Stomach (tissue), 9 donors: ENCODE measurements around the gene CFAP46. TPM values are rescaled to one million over a fixed set of nuclear protein-coding genes. Genes with fewer than 3 reads are reported as not detected.
A peak's percentile ranks its signal among the peaks of the same experiment; 100 is the strongest.

Experiments used
- DNase-seq, 2 donors: peaks; one replicate each; pipeline versions ENCODE4 v3.0.0 to v3.0.0-alpha.2; 2013 to 2019
- H3K27ac ChIP-seq, 5 donors: fragments of 200-600 bp in 4 of 5; sonication (generic) in 4 of 5; one replicate each; pipeline ENCODE4 v1.5.1; 2013 to 2019; ENCODE audit warnings: mild to moderate bottlenecking in 1 of 5, moderate library complexity in 1 of 5
- H3K27me3 ChIP-seq, 3 donors: fragments of 200-600 bp; sonication (generic); one replicate each; pipeline ENCODE4 v1.5.1; 2017 to 2019; ENCODE audit warnings: mixed run types in 1 of 3
- H3K36me3 ChIP-seq, 4 donors: fragments of 200-600 bp; sonication (generic); 1 replicate in 3 of 4; 2 replicates in 1 of 4; pipeline ENCODE4 v1.5.1; 2016 to 2019
- H3K4me1 ChIP-seq, 4 donors: fragments of 200-600 bp; sonication (generic); one replicate each; pipeline ENCODE4 v1.5.1; 2016 to 2019
- H3K4me3 ChIP-seq, 4 donors: fragments of 200-600 bp; sonication (generic) in 3 of 4; one replicate each; pipeline ENCODE4 v1.5.1; 2016 to 2019; ENCODE audit warnings: mild to moderate bottlenecking in 1 of 4
- H3K9me3 ChIP-seq, 4 donors: fragments of 200-600 bp; sonication (generic); one replicate each; pipeline ENCODE4 v1.5.1; 2016 to 2019
- EP300 ChIP-seq: sonication (generic); formaldehyde crosslinking; IDR thresholded peaks from one replicate; pipeline ENCODE4 v1.6.1; 2017; ENCODE audit warnings: antibody characterized with exemption
- POLR2A ChIP-seq, 4 donors: fragments of 450-650 bp; IDR thresholded peaks; one replicate each; pipeline ENCODE4 v1.6.1; 2016; ENCODE audit warnings: antibody characterized with exemption in 4 of 4, control low read depth in 2 of 4, mild to moderate bottlenecking in 1 of 4, moderate library complexity in 1 of 4
- POLR2AphosphoS5 ChIP-seq, 3 donors: sonication (generic); formaldehyde crosslinking; IDR thresholded peaks; one replicate each; pipeline ENCODE4 v1.6.1; 2016; ENCODE audit warnings: antibody characterized with exemption in 3 of 3
- WGBS, 5 donors: extraction: QIAGEN DNeasy Blood & Tissue Kit in 3 of 5; methylation state at CpG; one replicate each; pipeline versions ENCODE4 v1.1.5 to v1.1.7; 2013 to 2018; 5-methylcytosine and 5-hydroxymethylcytosine counted together
- intact Hi-C: fragments of 100-400 bp; cut with DNase I; formaldehyde crosslinking; loops from one replicate; pipeline ENCODE4 v1.15.1; 2023; ENCODE audit warnings: low total_unique reads
- polyA plus RNA-seq, 3 donors: library from polyadenylated mRNA; stranded (reverse); fragments of 200-250 nt; gene quantifications; one replicate each; pipeline ENCODE4 v1.2.3, GENCODE V29; 2013
- total RNA-seq, 5 donors: library from RNA; depleted of rRNA; stranded (reverse); fragments of >200 nt; gene quantifications; one replicate each; pipeline versions ENCODE4 v1.1.0 to v1.2.3, GENCODE V29; 2014 to 2016
- TF ChIP-seq, protein P1 (sequence below), 7 experiments: fragments of 450-650 bp in 4 of 7; fragments of 200-600 bp in 3 of 7; sonication (generic) in 3 of 7; IDR thresholded peaks; one replicate each; pipeline ENCODE4 v1.5.1; 2016 to 2019; ENCODE audit warnings: antibody characterized with exemption in 7 of 7, control low read depth in 2 of 7, mild to moderate bottlenecking in 1 of 7
- donor health status: healthy with polysubstance abuse.
- donor health status: Bipolar disorder and iron deficiency.
- donor health status: healthy.

The CFAP46 gene
- total and polyA plus RNA-seq, 8 donors: under 0.01 to 5.8 (median 1.8) TPM; not detected in 1

DNA sequence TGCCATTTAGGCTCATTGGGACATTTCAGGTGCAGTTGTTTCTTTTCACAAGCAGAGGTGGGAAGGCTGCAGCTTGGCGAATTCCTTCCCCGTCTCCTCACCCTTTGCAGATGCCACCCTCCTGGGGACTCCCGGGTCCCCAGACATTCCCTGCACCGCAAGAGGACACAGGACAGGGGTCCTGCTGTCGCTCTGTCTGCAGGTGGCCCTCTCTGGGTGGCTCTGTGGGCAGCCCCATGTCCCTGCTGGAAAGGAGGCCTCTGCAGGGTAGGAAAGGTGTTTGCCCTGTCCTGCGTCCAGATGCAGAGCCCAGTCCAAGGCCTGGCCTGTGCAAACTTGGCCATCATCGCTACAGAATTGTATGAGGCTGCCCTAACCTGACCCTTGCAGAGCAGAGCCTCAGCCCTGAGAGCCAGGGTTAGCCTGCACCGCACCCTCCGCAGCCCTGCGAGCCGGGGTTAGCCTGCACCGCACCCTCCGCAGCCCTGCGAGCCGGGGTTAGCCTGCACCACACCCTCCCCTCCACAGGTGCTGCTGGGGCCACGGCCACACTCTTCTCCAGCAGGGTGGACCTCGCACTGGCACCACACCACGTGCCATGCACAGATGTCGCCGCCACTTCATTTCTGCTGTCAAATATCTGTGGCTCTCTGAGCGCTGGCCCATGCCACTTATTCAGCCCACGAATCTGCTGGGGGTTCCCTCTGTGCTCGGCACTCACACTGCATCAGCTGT is 61.0 kb downstream of the CFAP46 start:
- H3K4me3 ChIP-seq: no peak overlapping the region
- H3K27ac ChIP-seq: no peak overlapping the region
- WGBS, 5 donors: 86 to 91% (median 90%) methylated on average over 10 to 23 of the region's 23 CpGs
- H3K4me1 ChIP-seq: peaks cover 0 to 6% (median 0%) of the 10 kb centered on the region in 4 donors
- peaks cover 0 to 58% (median 7%) of the 10 kb centered on the region in 3 donors for H3K27me3 ChIP-seq
- TF ChIP-seq POLR2AphosphoS5 (IDR thresholded peaks at IDR 0.05): no peak
- TF ChIP-seq, protein P1, sequence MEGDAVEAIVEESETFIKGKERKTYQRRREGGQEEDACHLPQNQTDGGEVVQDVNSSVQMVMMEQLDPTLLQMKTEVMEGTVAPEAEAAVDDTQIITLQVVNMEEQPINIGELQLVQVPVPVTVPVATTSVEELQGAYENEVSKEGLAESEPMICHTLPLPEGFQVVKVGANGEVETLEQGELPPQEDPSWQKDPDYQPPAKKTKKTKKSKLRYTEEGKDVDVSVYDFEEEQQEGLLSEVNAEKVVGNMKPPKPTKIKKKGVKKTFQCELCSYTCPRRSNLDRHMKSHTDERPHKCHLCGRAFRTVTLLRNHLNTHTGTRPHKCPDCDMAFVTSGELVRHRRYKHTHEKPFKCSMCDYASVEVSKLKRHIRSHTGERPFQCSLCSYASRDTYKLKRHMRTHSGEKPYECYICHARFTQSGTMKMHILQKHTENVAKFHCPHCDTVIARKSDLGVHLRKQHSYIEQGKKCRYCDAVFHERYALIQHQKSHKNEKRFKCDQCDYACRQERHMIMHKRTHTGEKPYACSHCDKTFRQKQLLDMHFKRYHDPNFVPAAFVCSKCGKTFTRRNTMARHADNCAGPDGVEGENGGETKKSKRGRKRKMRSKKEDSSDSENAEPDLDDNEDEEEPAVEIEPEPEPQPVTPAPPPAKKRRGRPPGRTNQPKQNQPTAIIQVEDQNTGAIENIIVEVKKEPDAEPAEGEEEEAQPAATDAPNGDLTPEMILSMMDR (IDR thresholded peaks at IDR 0.05): no peak
- intact Hi-C loops: no loop called here
- H3K9me3 ChIP-seq: no peaks in the 10 kb centered on the region
- H3K36me3 ChIP-seq: no peaks in the 10 kb centered on the region
- no peak for DNase-seq

- 82 to 92% (median 89%) methylated on average over 11 to 35 of the region's 35 CpGs for WGBS, 5 donors
- intact Hi-C loops: no loop called here
- no peak for TF ChIP-seq POLR2AphosphoS5 (IDR thresholded peaks at IDR 0.05)
- no peak for TF ChIP-seq EP300
- TF ChIP-seq, protein P1 (IDR thresholded peaks at IDR 0.05): no peak
- no peak for TF ChIP-seq POLR2A (IDR thresholded peaks at IDR 0.05)
- no peaks in the 10 kb centered on the region for H3K9me3 ChIP-seq
- peaks cover 0 to 60% (median 7%) of the 10 kb centered on the region in 3 donors for H3K27me3 ChIP-seq
- H3K36me3 ChIP-seq: no peaks in the 10 kb centered on the region
- no peak for DNase-seq
- no peak overlapping the region for H3K4me3 ChIP-seq
- no peak overlapping the region for H3K27ac ChIP-seq
- H3K4me1 ChIP-seq: peaks cover 0 to 6% (median 0%) of the 10 kb centered on the region in 4 donors
Observed at GRCh38 chr10:132880128-132880981, 62.0 kb downstream of the CFAP46 start.

DNA sequence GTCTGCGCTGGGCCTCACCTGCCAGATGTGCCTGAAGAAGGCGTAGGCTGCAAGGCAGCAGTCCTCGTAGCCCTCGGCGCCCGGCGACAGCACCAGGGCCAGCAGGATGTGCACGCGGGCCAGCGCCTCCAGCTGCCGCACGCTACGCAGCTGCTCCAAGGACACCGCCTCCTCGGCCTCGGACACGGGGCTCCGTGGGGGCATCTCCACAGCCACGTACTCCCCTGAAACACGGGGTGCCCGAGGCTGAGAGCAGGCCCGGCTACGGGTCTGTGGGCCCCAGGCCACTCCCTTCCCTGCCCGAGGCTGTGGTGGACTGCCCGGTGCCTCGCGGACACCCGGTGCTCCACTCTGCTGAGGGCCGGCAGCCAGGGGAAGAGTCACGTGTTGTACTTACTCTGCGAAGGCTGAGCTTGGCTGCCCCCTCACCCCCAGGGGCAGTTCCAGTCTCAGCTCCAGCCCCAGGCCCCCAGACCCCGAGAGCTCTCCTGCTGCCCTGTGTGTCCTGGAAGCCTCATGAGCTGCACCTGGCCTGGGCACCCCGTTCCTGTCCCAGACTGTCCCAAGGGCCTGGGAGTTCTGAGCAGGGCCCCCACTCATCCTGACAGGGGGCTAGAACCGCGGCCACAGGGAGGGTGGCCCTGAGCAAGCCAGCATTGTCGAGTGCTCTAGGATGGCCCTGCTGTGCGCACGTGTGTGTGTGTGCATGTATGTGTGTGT is 62.8 kb downstream of the CFAP46 start:
- no peak overlapping the region for H3K4me3 ChIP-seq
- H3K27ac ChIP-seq: no peak overlapping the region
- DNase-seq: peak in 1 of 2 donors; percentile 24
- peaks cover 0 to 60% (median 7%) of the 10 kb centered on the region in 3 donors for H3K27me3 ChIP-seq
- TF ChIP-seq POLR2A (IDR thresholded peaks at IDR 0.05) (no peak), EP300 (no peak), POLR2AphosphoS5 (IDR thresholded peaks at IDR 0.05) (no peak)
- TF ChIP-seq, protein P1 (IDR thresholded peaks at IDR 0.05): no peak
- H3K9me3 ChIP-seq: no peaks in the 10 kb centered on the region
- no peaks in the 10 kb centered on the region for H3K36me3 ChIP-seq
- peaks cover 0 to 6% (median 0%) of the 10 kb centered on the region in 4 donors for H3K4me1 ChIP-seq
- intact Hi-C loops: no loop called here
- WGBS, 5 donors: 29 to 73% (median 43%) methylated on average over 8 to 38 of the region's 38 CpGs
